Panc1 (cell line): ENCODE data around the gene EVI5. TPM values are rescaled to one million over a fixed set of nuclear protein-coding genes. Genes with fewer than 3 reads are reported as not detected.

ENCODE experiments used
- ATAC-seq: fragments of 200-7000 bp; cut with Tn5 transposase; 2 replicates; pipeline ENCODE4 v1.9.1; 2020; ENCODE audit warnings: mild to moderate bottlenecking, moderate library complexity
- BruUV-seq: library from RNA; stranded (reverse); fragments of 400-500 nt; replicated peaks from 2 replicates; lab custom pipeline; 2021; lab: Mats Ljungman, UMichigan
- CTCF ChIA-PET: fragments of 300-600 bp; sonication (Branson Sonifier 250); formaldehyde crosslinking; loops from one replicate; lab custom pipeline; 2022; ENCODE audit warnings: antibody characterized with exemption; lab: Charles Lee
- POLR2A ChIA-PET: fragments of 300-600 bp; sonication (Branson Sonifier 250); formaldehyde crosslinking; loops from one replicate; lab custom pipeline; 2022; ENCODE audit warnings: antibody characterized with exemption; lab: Charles Lee
- DNase-seq: peaks from one replicate; pipeline ENCODE4 v3.0.0-alpha.2; 2010; ENCODE audit warnings: low read depth, low spot score
- H3K27ac ChIP-seq: 2 replicates; pipeline ENCODE4 v1.5.1; 2011; ENCODE audit warnings: mild to moderate bottlenecking, low read length, inconsistent platforms
- H3K27me3 ChIP-seq: fragments of 200-500 bp; sonication (Bioruptor generic); 2 replicates; pipeline ENCODE4 v1.6.0; 2014; ENCODE audit warnings: low read length, inconsistent platforms; ENCODE audit not compliant: control insufficient read depth, insufficient read depth
- H3K36me3 ChIP-seq: fragments of 200-500 bp; sonication (Bioruptor generic); 2 replicates; pipeline ENCODE4 v1.5.1; 2014; ENCODE audit warnings: inconsistent platforms, mild to moderate bottlenecking, low read length, moderate library complexity; ENCODE audit not compliant: control insufficient read depth, insufficient read depth
- H3K4me1 ChIP-seq: 2 replicates; pipeline ENCODE4 v1.5.1; 2011; ENCODE audit warnings: inconsistent platforms, mild to moderate bottlenecking, low read length, moderate library complexity; ENCODE audit not compliant: control insufficient read depth, insufficient read depth
- H3K4me3 ChIP-seq, 2 experiments: 2 replicates each; pipeline ENCODE4 v1.5.1; 2011 to 2012; ENCODE audit warnings: low read depth in 2 of 2, low read length in 2 of 2, mild to moderate bottlenecking in 2 of 2, inconsistent platforms in 1 of 2, moderate library complexity in 1 of 2
- H3K9me3 ChIP-seq: fragments of 200-500 bp; sonication (Bioruptor generic); 2 replicates; pipeline ENCODE4 v1.5.1; 2014; ENCODE audit warnings: low read depth, mild to moderate bottlenecking, inconsistent platforms, low read length, moderate library complexity; ENCODE audit not compliant: control insufficient read depth, insufficient read depth
- CTCF ChIP-seq: fragments of 450-650 bp; IDR thresholded peaks from 2 replicates; pipeline ENCODE4 v1.5.1; 2017; ENCODE audit warnings: mild to moderate bottlenecking
- POLR2AphosphoS5 ChIP-seq: IDR thresholded peaks from 2 replicates; pipeline ENCODE4 v1.6.1; 2012; ENCODE audit warnings: mild to moderate bottlenecking, low read depth, low read length, moderate library complexity
- REST ChIP-seq, 2 experiments: IDR thresholded peaks; 2 replicates each; pipeline ENCODE4 v1.6.1; 2011 to 2012; ENCODE audit warnings: low read depth in 2 of 2, control low read depth in 1 of 2, low read length in 1 of 2, mild to moderate bottlenecking in 1 of 2, moderate library complexity in 1 of 2; ENCODE audit not compliant: insufficient read depth in 1 of 2
- SIN3A ChIP-seq: IDR thresholded peaks from 2 replicates; pipeline ENCODE4 v1.6.1; 2012; ENCODE audit warnings: low read depth, mild to moderate bottlenecking, low read length, moderate library complexity, borderline replicate concordance; ENCODE audit not compliant: insufficient read depth
- TCF7L2 ChIP-seq: IDR thresholded peaks from 2 replicates; pipeline ENCODE4 v1.6.1; 2011; ENCODE audit warnings: mild to moderate bottlenecking, low read depth, low read length, inconsistent platforms
- in situ Hi-C: cut with HindIII; loops from 2 replicates; pipeline ENCODE4 v1.10.0; 2016; ENCODE audit warnings: low sequenced_read_pairs, low pct_unique_long_range_greater_than_20kb
- intact Hi-C: fragments of 100-400 bp; cut with micrococcal nuclease; formaldehyde crosslinking; loops from one replicate; pipeline ENCODE4 v1.10.0; 2022; ENCODE audit not compliant: unreplicated experiment
- total RNA-seq: library from RNA; stranded (reverse); gene quantifications from one replicate; pipeline ENCODE4 v1.2.1, GENCODE V29; 2021; ENCODE audit not compliant: unreplicated experiment

Gene EVI5
- total RNA-seq, 1 experiment from 2014 or later = 21.2 TPM

GRCh38 chr1:92663775-92664174 lies 121.1 kb downstream of the EVI5 start:
- DNase-seq (no peak), ATAC-seq (no peak)
- Histone ChIP-seq H3K4me1 (no peaks in the 10 kb centered on the region), H3K36me3 (0 out of 2 replicates have a peak, but pooled peaks cover 2% of the 10 kb centered on the region), H3K27ac (no peak overlapping the region), H3K27me3 (no peaks in the 10 kb centered on the region), H3K9me3 (no peaks in the 10 kb centered on the region), H3K4me3 (no peak overlapping the region)
- BruUV-seq = no TSS peak
- intact Hi-C loops (no loop called here), in situ Hi-C loops (no loop called here)
- TF ChIP-seq SIN3A = no peak
- TF ChIP-seq REST (IDR thresholded peaks at IDR 0.05; ENCODE audit: insufficient read depth in 1 of 2, low read depth in 2 of 2, low read length in 1 of 2) = no peak
- no peak for TF ChIP-seq CTCF
- TF ChIP-seq POLR2AphosphoS5 = no peak
- TF ChIP-seq TCF7L2 = no peak
- ChIA-PET CTCF (no interaction called here), POLR2A (no interaction called here)

GRCh38 chr1:92662048-92662447 lies 122.9 kb downstream of the EVI5 start:
- in situ Hi-C loops = no loop called here
- ChIA-PET POLR2A (no interaction called here), CTCF (no interaction called here)
- no peak for TF ChIP-seq CTCF
- no peak for TF ChIP-seq TCF7L2
- Histone ChIP-seq H3K4me3 (no peak overlapping the region), H3K9me3 (no peaks in the 10 kb centered on the region), H3K27me3 (no peaks in the 10 kb centered on the region), H3K27ac (no peak overlapping the region), H3K4me1 (no peaks in the 10 kb centered on the region), H3K36me3 (0 out of 2 replicates have a peak, but pooled peaks cover 2% of the 10 kb centered on the region)
- no peak for ATAC-seq
- no TSS peak for BruUV-seq
- DNase-seq = no peak
- intact Hi-C loops = no loop called here

GRCh38 chr1:92657701-92658100 lies 127.2 kb downstream of the EVI5 start:
- no peak for TF ChIP-seq TCF7L2
- no peak for TF ChIP-seq SIN3A
- TF ChIP-seq REST (IDR thresholded peaks at IDR 0.05; ENCODE audit: insufficient read depth in 1 of 2, low read depth in 2 of 2, low read length in 1 of 2) = no peak
- no peak for TF ChIP-seq CTCF
- no peak for TF ChIP-seq POLR2AphosphoS5
- Histone ChIP-seq H3K9me3 (no peaks in the 10 kb centered on the region; the same call in 1 of the 2 replicates), H3K4me1 (no peaks in the 10 kb centered on the region), H3K4me3 (no peak overlapping the region), H3K36me3 (no peaks in the 10 kb centered on the region), H3K27ac (no peak overlapping the region), H3K27me3 (no peaks in the 10 kb centered on the region)
- ATAC-seq (no peak), DNase-seq (no peak)
- ChIA-PET POLR2A (no interaction called here), CTCF (no interaction called here)
- intact Hi-C loops = no loop called here
- no TSS peak for BruUV-seq
- in situ Hi-C loops = no loop called here
